MM.1S (cell line): ENCODE results near the gene SLC12A2.

ENCODE experiments used
- DNase-seq: peaks from one replicate; pipeline ENCODE4 v3.0.0-alpha.2; 2015
- H2AFZ ChIP-seq: fragments of 300-600 bp; sonication (generic); 2 replicates; pipeline ENCODE4 v1.6.0; 2016; ENCODE audit warnings: antibody characterized with exemption, low read length
- H3F3A ChIP-seq: fragments of 300-600 bp; sonication (generic); 2 replicates; pipeline ENCODE4 v1.6.1; 2016; ENCODE audit warnings: mild to moderate bottlenecking, antibody characterized with exemption, low read length, moderate library complexity, mixed read lengths; ENCODE audit not compliant: insufficient read depth
- H3K27ac ChIP-seq: fragments of 300-600 bp; sonication (generic); 2 replicates; pipeline ENCODE4 v1.5.1; 2016; ENCODE audit warnings: mild to moderate bottlenecking, low read length
- H3K27me3 ChIP-seq: fragments of 300-600 bp; sonication (generic); replicated peaks from 2 replicates; pipeline ENCODE4 v1.6.0; 2016; ENCODE audit warnings: low read length; ENCODE audit not compliant: insufficient read depth
- H3K36me3 ChIP-seq: fragments of 300-600 bp; sonication (generic); replicated peaks from 2 replicates; pipeline ENCODE4 v1.6.1; 2016; ENCODE audit warnings: mild to moderate bottlenecking, low read length, mixed read lengths; ENCODE audit not compliant: insufficient read depth
- H3K4me1 ChIP-seq: fragments of 300-600 bp; sonication (generic); 2 replicates; pipeline ENCODE4 v1.6.1; 2016; ENCODE audit warnings: low read length, mixed read lengths
- H3K4me2 ChIP-seq: fragments of 300-600 bp; sonication (generic); 2 replicates; pipeline ENCODE4 v1.6.0; 2016; ENCODE audit warnings: low read depth, low read length
- H3K4me3 ChIP-seq: fragments of 300-600 bp; sonication (generic); 2 replicates; pipeline ENCODE4 v1.5.1; 2016; ENCODE audit warnings: low read length, mixed read lengths
- H3K79me2 ChIP-seq: fragments of 300-600 bp; sonication (generic); 2 replicates; pipeline ENCODE4 v1.6.1; 2016; ENCODE audit warnings: mixed run types, low read length, mixed read lengths
- H3K9ac ChIP-seq: fragments of 300-600 bp; sonication (generic); 2 replicates; pipeline ENCODE4 v1.6.1; 2016; ENCODE audit warnings: low read length, mixed read lengths
- H3K9me2 ChIP-seq: fragments of 300-600 bp; sonication (generic); replicated peaks from 2 replicates; pipeline ENCODE4 v1.6.1; 2016; ENCODE audit warnings: mild to moderate bottlenecking, low read length, mixed read lengths; ENCODE audit not compliant: insufficient read depth
- H3K9me3 ChIP-seq: fragments of 300-600 bp; sonication (generic); replicated peaks from 2 replicates; pipeline ENCODE4 v1.6.1; 2016; ENCODE audit warnings: mild to moderate bottlenecking, low read length, mixed read lengths; ENCODE audit not compliant: insufficient read depth
- H4K20me1 ChIP-seq: fragments of 300-600 bp; sonication (generic); 2 replicates; pipeline ENCODE4 v1.6.1; 2016; ENCODE audit warnings: mild to moderate bottlenecking, low read length, moderate library complexity, mixed read lengths; ENCODE audit not compliant: insufficient read depth
- EZH2 ChIP-seq: fragments of 300-600 bp; sonication (generic); optimal IDR thresholded peaks from 2 replicates; pipeline ENCODE3; 2017; ENCODE audit warnings: low read depth, mild to moderate bottlenecking, antibody characterized with exemption, low read length, mixed read lengths
- EZH2phosphoT487 ChIP-seq: fragments of 300-600 bp; sonication (generic); IDR thresholded peaks from 2 replicates; pipeline ENCODE4 v1.6.1; 2018; ENCODE audit warnings: antibody characterized with exemption, low read length
- TF ChIP-seq, protein P1 (sequence below): fragments of 300-600 bp; sonication (generic); IDR thresholded peaks from 2 replicates; pipeline ENCODE4 v1.5.1; 2016; ENCODE audit warnings: antibody characterized with exemption, low read length, mixed read lengths

Gene SLC12A2

DNA sequence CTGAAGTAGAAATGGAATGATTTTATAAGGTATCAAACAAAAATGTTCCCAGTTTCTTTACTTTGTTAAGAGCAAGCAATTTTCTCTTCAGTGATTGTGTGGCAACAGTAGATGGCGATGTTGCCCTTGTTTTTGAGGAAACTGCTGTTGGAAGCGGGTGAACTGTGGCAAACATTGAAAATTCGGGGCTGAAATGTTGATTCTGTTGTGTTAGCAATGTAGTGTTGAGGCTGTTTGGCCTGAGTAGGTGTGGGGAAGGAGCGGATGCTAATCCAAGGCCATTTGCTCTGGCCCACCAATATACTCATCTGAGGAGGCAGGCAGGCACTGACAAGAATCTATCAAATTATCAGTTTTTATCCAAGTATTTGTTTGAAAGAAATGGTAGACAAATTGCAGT is 129.8 kb downstream of the SLC12A2 start:
- no peak overlapping the region for H3K4me3 ChIP-seq
- DNase-seq, result peak; percentile 63
- no peaks in the 10 kb centered on the region for H3K36me3 ChIP-seq
- H3K9me2 ChIP-seq, result no peaks in the 10 kb centered on the region
- no peak overlapping the region for H3K27ac ChIP-seq
- no peak overlapping the region for H3K9ac ChIP-seq
- no peaks in the 10 kb centered on the region for H3K9me3 ChIP-seq
- H3K79me2 ChIP-seq, result no peaks in the 10 kb centered on the region
- H3K4me2 ChIP-seq, result no peak overlapping the region
- no peaks in the 10 kb centered on the region for H3K27me3 ChIP-seq
- TF ChIP-seq, protein P1, sequence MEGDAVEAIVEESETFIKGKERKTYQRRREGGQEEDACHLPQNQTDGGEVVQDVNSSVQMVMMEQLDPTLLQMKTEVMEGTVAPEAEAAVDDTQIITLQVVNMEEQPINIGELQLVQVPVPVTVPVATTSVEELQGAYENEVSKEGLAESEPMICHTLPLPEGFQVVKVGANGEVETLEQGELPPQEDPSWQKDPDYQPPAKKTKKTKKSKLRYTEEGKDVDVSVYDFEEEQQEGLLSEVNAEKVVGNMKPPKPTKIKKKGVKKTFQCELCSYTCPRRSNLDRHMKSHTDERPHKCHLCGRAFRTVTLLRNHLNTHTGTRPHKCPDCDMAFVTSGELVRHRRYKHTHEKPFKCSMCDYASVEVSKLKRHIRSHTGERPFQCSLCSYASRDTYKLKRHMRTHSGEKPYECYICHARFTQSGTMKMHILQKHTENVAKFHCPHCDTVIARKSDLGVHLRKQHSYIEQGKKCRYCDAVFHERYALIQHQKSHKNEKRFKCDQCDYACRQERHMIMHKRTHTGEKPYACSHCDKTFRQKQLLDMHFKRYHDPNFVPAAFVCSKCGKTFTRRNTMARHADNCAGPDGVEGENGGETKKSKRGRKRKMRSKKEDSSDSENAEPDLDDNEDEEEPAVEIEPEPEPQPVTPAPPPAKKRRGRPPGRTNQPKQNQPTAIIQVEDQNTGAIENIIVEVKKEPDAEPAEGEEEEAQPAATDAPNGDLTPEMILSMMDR, result peak; percentile 76
- TF ChIP-seq EZH2, result no peak
- H4K20me1 ChIP-seq, result no peaks in the 10 kb centered on the region
- H3K4me1 ChIP-seq, result no peaks in the 10 kb centered on the region
- no peaks in the 10 kb centered on the region for H3F3A ChIP-seq
- no peak overlapping the region for H2AFZ ChIP-seq

DNA sequence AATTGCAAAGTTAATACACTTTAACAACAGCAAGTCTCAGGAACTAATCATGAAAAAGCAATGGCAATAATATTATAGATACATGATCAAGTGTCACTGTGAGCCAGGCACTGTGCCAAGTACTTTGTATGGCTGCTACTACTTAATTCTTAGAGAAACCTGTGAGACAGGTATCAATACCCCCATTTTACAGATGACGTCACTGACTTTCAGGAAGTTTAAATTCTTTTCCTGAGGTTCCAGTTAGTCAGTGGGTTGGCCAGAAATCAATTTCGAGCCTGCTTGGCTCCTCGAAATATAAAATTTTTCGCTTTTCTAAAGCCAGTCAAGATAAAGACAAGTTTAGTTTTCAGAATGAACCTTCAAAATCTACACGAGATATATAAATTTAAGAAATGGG is 130.3 kb downstream of the SLC12A2 start:
- TF ChIP-seq EZH2phosphoT487 (no peak), EZH2 (no peak)
- TF ChIP-seq, protein P1, result no peak
- Histone ChIP-seq H3K79me2 (no peaks in the 10 kb centered on the region), H3F3A (no peaks in the 10 kb centered on the region), H3K4me1 (no peaks in the 10 kb centered on the region), H3K36me3 (no peaks in the 10 kb centered on the region), H3K9me2 (no peaks in the 10 kb centered on the region), H3K27ac (no peak overlapping the region), H4K20me1 (no peaks in the 10 kb centered on the region), H3K4me2 (no peak overlapping the region), H3K9me3 (no peaks in the 10 kb centered on the region), H3K9ac (no peak overlapping the region), H3K27me3 (no peaks in the 10 kb centered on the region), H3K4me3 (no peak overlapping the region), H2AFZ (no peak overlapping the region)
- DNase-seq, result no peak

DNA sequence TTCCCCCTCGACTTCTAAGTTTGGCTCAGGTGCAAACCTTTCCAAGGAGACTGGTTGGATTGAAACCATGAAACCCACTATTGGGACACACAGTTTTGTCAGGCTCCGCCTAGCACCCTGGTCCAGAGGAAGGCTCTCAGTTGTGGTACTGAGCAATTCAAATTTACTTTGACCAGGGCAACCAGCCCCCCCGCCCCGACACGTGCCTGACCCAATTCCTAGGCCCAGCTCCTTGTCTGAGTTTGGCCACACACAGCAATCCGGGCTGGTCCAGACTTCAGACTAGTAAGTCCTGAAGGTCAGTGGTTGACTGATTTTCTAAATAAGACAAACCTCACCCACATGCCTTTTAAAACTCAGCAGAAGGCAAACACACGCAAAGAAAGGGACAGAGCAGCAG is 132.7 kb downstream of the SLC12A2 start:
- no peak overlapping the region for H2AFZ ChIP-seq
- H3K9me3 ChIP-seq, result no peaks in the 10 kb centered on the region
- H3F3A ChIP-seq, result no peaks in the 10 kb centered on the region
- H3K4me1 ChIP-seq, result no peaks in the 10 kb centered on the region
- H3K4me2 ChIP-seq, result no peak overlapping the region
- TF ChIP-seq EZH2phosphoT487 (no peak), EZH2 (no peak)
- TF ChIP-seq, protein P1, result no peak
- no peaks in the 10 kb centered on the region for H3K27me3 ChIP-seq
- no peaks in the 10 kb centered on the region for H4K20me1 ChIP-seq
- no peak overlapping the region for H3K27ac ChIP-seq
- no peaks in the 10 kb centered on the region for H3K36me3 ChIP-seq
- no peaks in the 10 kb centered on the region for H3K9me2 ChIP-seq
- DNase-seq, result no peak
- H3K4me3 ChIP-seq, result no peak overlapping the region
- H3K79me2 ChIP-seq, result no peaks in the 10 kb centered on the region
- H3K9ac ChIP-seq, result no peak overlapping the region
